ENCODE measurements around the gene XBP1.
"Not testable (repeated sequence)": the region's sequence is repeated elsewhere in the genome, so short reads cannot be mapped to it uniquely, and the experiment has no call there.

XBP1 gene

GRCh38 chr22:28791841-28792490 lies 8.4 kb downstream of the XBP1 start:
- no peak for DNase-seq (ENCODE audit: low read depth)

GRCh38 chr22:28791124-28791523 lies 9.2 kb downstream of the XBP1 start:
- DNase-seq (ENCODE audit: low read depth) = no peak

- DNase-seq (ENCODE audit: low read depth) = no peak
These were observed 11.8 kb downstream of the XBP1 start for GRCh38 chr22:28788601-28789000.

- no peak for DNase-seq (ENCODE audit: low read depth)
These were observed 16.3 kb downstream of the XBP1 start for GRCh38 chr22:28783786-28784671.

DNA sequence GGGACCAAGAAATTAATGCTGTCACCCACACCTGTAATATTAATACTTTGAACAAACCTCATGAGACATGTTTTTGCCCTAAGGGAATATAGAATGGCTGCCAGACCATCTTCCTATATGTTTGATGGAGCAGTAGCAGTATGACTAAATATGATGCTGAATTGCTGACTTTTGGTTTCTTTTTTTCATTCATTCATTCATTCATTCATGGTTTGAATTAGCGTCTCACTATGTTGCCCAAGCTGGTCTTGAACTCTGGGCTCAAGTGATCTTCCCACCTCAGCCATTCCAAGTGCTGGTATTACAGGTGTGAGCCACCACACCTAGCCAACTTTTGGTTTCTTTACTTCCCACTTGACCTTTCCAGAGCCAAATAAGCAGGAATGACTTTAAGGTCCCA lies 20.1 kb downstream of the XBP1 start:
- DNase-seq (ENCODE audit: low read depth) = no peak

DNA sequence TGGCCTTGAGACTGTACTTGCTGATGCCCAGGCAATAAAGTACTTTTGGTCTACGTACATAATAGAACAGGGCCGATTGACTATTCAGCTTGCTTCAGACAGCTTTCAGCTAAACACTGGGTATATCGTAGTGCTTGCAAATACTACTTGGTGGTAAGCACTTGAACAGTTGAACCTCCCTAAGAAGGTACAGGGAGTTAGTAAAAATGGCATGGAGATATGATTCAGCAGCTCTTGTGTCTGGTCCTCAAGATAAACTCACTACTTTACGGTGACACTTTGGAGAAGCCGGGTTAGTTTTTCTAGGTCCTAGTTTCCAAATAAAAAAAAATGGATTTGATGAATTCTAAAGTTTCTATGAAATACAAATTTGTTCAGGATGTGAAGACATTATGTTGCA lies 20.5 kb downstream of the XBP1 start:
- no peak for DNase-seq (ENCODE audit: low read depth)

- no peak for DNase-seq (ENCODE audit: low read depth)
These were observed 26.0 kb downstream of the XBP1 start for GRCh38 chr22:28774378-28774777.

DNA sequence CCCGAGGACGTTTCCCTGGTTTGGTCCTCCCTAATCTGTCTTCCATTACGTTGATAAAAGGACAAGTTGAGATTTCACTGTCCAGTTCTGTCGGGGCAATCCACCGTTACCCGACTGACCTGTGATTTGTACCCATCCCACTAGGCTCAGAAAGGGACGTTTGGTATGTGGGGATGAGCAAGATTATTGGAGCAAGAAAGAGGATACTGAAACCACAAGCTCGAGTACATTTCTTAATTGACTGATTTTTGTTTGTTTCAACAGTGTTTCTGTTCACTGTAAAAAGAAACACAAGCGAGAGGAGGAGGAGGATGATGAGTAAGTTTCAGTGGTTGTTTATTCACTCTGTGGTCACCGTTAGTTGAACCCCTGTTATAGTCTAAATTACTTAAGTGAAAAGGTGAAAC lies 26.9 kb downstream of the XBP1 start:
- no peak for DNase-seq (ENCODE audit: low read depth)

GRCh38 chr22:28772633-28773460 lies 27.5 kb downstream of the XBP1 start, which contains the start of gene CCDC117:
CCDC117 (plus strand) TSS chr22:28772695; CDS start chr22:28772850, 155 bp downstream.
- DNase-seq (ENCODE audit: low read depth) = peak; percentile 89

- DNase-seq (ENCODE audit: low read depth) = no peak
These were observed 29.1 kb downstream of the XBP1 start for GRCh38 chr22:28771195-28771791.

GRCh38 chr22:28769394-28770085 lies 30.8 kb downstream of the XBP1 start:
- DNase-seq (ENCODE audit: low read depth) = no peak

GRCh38 chr22:28768701-28769393 lies 31.5 kb downstream of the XBP1 start:
- DNase-seq (ENCODE audit: low read depth) = no peak

DNA sequence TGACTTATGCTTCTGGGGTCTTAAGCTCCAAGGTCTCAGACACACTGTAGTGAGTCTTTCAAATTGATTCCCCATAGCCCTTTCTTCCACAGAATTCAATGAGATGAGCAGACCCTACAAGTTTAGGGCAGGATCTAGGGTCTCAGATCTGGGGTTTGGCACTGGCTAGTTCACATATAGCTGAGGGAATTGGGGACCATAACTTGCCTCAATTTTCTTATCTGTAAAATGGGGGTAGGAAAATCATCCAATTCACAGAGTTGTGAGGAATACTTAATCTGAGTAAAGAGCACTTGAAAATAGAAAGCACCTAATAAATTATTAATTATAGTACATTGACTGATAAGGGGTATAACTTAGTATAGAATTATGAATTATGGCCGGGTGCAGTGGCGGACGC lies 33.7 kb downstream of the XBP1 start:
- no peak for DNase-seq (ENCODE audit: low read depth)

GRCh38 chr22:28762000-28762399 lies 38.4 kb downstream of the XBP1 start:
- not testable (repeated sequence) for DNase-seq (ENCODE audit: low read depth)

DNA sequence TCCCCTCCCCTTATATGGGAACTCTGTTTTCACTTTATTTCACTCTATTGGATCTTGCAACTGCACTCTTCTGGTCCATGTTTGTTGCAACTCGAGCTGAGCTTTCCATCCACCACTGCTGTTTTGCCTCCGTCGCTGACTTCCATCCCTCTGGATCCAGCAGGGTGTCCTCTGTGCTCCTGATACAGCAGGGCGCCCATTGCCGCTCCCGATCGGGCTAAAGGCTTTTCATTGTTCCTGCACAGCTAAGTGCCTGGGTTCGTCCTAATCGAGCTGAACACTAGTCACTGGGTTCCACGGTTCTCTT lies 39.0 kb downstream of the XBP1 start:
- no peak for DNase-seq (ENCODE audit: low read depth)

DNA sequence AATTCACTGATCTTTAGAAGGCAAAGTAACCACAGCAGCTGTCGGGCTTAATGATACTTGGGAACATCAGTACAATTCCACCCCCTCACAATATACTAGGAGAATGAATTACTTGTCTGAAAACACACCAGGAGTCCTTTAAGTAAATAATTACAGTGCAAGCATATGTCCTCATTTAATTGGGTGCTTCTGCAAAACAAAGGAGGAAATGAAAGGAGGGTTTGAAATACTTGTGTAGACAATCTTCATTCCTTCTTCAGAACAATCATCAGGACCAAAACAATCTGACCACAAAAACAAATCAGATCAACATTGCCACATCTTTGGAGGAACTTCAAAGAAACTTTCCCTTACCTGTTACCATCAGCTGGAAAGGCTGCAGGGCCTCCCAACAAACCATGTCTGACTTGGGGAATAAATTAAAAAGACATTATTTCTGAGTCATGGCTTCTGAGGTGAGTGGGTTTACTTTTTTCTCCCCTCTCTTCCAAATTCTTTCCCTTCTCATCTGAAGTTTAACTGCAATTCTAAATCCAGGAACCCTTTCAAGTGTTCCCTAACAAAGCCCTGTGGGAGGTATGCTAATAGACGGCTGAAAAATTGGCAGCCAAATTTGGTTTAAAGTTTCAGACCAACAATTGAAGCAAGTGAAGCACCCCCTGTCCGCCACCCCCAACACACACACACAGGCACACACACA lies 40.4 kb downstream of the XBP1 start:
- no peak for DNase-seq (ENCODE audit: low read depth)

GRCh38 chr22:28754512-28754911 lies 45.9 kb downstream of the XBP1 start:
- DNase-seq (ENCODE audit: low read depth) = not testable (repeated sequence)

DNA sequence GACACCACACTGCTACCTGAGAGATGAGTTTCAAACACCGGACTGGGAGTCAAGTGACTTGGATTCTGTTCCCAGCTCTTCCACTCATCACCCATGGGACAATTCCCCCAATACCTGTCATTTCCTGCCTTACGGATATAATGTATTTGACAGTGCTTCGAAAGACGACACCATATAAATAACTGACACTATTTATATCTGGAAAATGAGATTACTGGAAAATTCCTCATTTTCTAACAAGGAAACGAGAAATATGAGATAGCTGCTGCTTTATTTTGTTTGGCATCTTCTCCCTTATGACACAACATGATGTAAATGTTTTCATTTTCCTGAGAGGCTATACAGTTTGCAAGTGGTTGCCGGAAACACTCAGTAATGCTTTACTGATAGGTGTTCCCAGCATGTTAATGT lies 49.9 kb downstream of the XBP1 start:
- no peak for DNase-seq (ENCODE audit: low read depth)

Measured in stimulated activated CD8-positive, alpha-beta memory T cell treated with anti-CD3 and anti-CD28 coated beads, Interleukin-4, amount 100 ng/mL, for 24 hours (primary cell).